ENCODE data around the gene POU2F1.

DNA sequence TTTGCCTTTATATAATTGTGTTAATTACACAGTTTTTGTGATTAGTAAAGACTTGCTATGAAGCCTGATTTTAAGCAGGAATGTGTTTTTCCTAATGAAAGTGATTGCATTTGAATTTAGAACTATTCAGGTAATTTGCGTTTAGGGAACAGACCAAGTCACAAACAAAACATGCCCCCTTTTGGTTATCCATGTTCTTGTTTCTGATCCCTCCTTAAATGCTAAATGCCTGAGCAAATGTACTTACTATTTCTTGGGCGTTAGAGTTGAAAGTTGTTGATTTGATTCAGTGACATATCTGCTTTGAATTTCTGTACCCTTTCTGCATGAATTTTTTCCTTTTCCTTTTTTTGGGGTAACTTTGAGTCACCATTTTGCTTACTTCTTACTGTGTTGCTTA, 5.2 kb downstream of the POU2F1 start:
- TF ChIP-seq CTCF (conservative IDR thresholded peaks at IDR 0.05; ENCODE audit: low read length) (0 out of 2 replicates have a peak, but pooled peaks have one; percentile 14), EZH2phosphoT487 (IDR thresholded peaks at IDR 0.05; ENCODE audit: borderline replicate concordance, low read depth, low read length) (no peak)
